Stomach (tissue), 4 donors: ENCODE results near the gene CDCP2.

Source experiments
- CTCF ChIP-seq, 7 experiments: fragments of 450-650 bp in 4 of 7; fragments of 200-600 bp in 3 of 7; sonication (generic) in 3 of 7; IDR thresholded peaks; one replicate each; pipeline ENCODE4 v1.5.1; 2016 to 2019; ENCODE audit warnings: antibody characterized with exemption in 7 of 7, control low read depth in 2 of 7, mild to moderate bottlenecking in 1 of 7
- EP300 ChIP-seq: sonication (generic); formaldehyde crosslinking; IDR thresholded peaks from one replicate; pipeline ENCODE4 v1.6.1; 2017; ENCODE audit warnings: antibody characterized with exemption
- POLR2A ChIP-seq, 4 donors: fragments of 450-650 bp; IDR thresholded peaks; one replicate each; pipeline ENCODE4 v1.6.1; 2016; ENCODE audit warnings: antibody characterized with exemption in 4 of 4, control low read depth in 2 of 4, mild to moderate bottlenecking in 1 of 4, moderate library complexity in 1 of 4
- POLR2AphosphoS5 ChIP-seq, 3 donors: sonication (generic); formaldehyde crosslinking; IDR thresholded peaks; one replicate each; pipeline ENCODE4 v1.6.1; 2016; ENCODE audit warnings: antibody characterized with exemption in 3 of 3

- TF ChIP-seq POLR2AphosphoS5 (IDR thresholded peaks at IDR 0.05) (no peak), CTCF (IDR thresholded peaks at IDR 0.05) (no peak), POLR2A (IDR thresholded peaks at IDR 0.05) (no peak), EP300 (no peak)
Observed at GRCh38 chr1:54114001-54114400, 38.8 kb downstream of the CDCP2 start.
